NCI-H2227 treated with DMSO at 0.1 percent for 48 hours (cell line): ENCODE data around the gene CCDC91.

Experiments
- DNase-seq: peaks from one replicate; lab custom pipeline; 2025; lab: John Stamatoyannopoulos, UW

Gene CCDC91

GRCh38 chr12:28585146-28585545, 394.9 kb downstream of the CCDC91 start:
- DNase-seq = no peak

- DNase-seq = no peak
Observed at GRCh38 chr12:28586481-28586880, 396.2 kb downstream of the CCDC91 start.

DNA sequence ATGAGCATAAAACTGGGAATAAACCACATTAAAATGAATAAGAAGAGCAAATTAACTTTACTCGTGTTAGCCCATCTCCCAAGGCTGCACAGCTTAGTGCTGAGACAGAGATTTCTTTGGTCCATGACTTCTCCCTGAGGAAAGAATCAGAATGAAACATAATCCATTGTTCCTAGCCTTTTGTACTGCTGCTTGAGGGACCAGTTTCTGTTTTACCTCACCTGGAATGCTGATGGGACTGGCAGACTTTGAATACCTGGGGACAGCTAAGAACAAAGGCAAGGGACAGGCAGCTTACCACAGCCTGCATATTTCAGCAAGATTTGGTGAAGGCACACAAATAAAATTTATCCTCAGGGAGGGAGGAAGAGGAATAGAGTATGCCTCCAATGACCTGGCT, 401.6 kb downstream of the CCDC91 start:
- no peak for DNase-seq
